Stimulated activated CD4-positive, alpha-beta T cell treated with anti-CD3 and anti-CD28 coated beads, Interleukin-1b, Interleukin-23, amount 100 ng/mL, for 4 hours (primary cell): ENCODE data around the gene PDYN.
A peak's percentile ranks its signal among the peaks of the same experiment; 100 is the strongest.
"Not testable (repeated sequence)": the region's sequence is repeated elsewhere in the genome, so short reads cannot be mapped to it uniquely, and the experiment has no call there.

ENCODE experiments used
- DNase-seq, 2 donors: peaks; one replicate each; pipeline ENCODE4 v3.0.0-alpha.2; 2020; ENCODE audit warnings: low read depth in 2 of 2

The PDYN gene

DNA sequence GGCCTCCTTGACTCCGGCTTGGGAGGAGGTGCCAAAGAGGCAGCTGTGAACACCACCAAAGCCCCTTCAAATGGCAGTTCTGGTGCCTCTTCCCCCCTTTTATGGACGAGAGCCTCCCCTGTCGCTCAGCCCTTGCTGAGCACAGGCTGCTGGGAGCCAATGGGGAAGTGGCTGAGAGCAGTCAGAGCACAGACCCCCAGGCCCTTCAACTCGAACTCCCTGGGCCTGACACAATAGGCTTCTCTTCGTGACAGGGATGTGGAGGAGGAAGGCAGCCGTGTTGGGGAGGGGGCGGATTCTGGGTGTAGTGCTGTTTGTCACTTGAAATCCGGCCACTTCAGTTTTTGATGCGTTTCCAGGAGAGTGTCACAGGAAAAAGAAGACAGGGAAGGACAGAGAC is at the start of gene PDYN:
TSS of gene PDYN (minus strand) at position 73 of the 400 bp plus-strand sequence. CDS start 10,974 bp downstream, outside the sequence.
- DNase-seq, result no peak

DNA sequence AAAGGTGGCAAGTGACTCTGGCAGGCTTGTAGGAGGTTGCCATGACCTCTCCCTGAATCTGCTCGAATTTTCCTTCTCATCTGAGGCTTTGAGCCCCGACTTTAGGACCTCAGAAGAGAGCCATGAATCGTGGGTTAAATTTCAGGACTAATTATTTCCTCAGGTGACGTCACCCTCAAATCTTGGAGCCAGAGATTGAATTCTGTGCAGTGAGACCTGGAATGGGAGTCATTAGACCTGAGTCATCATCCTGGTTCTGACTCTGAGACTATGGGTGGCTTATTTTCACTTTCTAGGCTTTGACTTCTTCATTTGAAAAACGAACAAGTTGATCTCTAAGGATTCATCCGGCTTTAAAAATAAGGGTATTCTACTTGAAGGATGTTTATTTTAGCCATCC is 48.5 kb upstream of the PDYN start:
- DNase-seq, result no peak

DNA sequence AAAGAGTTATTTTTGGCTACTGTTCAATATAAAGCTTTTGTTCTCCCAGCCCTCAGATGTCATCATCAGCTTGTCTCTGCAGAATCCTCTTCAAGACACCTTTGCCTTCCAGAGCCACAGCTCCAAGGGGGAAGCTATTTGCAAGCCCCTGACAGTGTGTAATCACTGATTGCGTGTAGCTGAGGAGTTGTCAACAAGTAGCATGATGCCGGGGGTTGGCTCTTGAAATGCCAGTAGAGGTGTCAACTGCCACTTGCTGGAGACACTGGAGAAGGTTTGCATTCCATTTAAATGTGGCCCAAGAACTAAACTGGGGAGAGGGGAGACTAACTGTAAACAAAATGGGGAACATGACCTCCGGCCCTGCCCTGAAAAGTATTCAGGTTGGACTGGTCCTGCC is 44.3 kb upstream of the PDYN start:
- no peak for DNase-seq

DNA sequence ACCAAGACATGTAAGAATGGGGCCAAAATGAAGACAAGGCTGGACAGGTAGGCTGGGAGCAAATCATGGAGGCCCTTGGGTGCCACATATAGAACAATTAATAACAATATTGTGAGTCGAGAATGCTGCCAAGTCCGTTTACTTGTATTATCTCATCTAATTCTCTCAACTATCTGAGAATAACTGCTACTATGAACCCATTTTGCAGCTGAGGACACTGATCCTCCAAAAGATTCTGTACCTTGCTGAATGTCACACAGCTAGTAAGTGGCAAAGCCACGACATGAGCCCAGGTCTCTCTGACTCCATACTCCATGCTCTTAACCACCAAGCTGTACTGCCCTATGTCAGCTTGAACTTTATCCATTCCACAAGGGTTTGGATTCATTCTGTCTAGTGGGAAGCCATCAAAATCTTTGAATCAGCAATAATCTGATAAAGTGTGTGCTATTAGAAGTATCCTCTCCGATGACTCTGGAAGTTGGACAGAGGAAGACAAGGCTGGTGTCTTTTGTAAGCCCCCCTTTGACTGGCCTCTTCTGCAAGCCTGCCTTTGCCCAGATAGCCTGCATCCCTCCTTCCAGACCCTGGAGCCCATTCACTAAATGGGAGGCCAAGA is 43.5 kb upstream of the PDYN start:
- no peak for DNase-seq

DNA sequence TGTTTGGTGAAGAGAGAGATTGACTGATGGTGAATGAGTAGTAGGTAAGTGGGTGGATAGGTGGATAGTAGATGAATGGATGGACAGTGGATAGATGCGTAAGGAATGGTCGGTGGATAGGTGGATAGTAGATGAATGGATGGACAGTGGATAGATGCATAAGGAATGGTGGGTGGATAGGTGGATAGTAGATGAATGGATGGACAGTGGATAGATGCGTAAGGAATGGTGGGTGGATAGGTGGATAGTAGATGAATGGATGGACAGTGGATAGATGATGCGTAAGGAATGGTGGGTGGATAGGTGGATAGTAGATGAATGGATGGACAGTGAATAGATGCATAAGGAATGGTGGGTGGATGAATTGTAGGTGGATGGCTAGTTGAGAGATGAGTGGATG is 42.5 kb upstream of the PDYN start:
- DNase-seq, result not testable (repeated sequence)

DNA sequence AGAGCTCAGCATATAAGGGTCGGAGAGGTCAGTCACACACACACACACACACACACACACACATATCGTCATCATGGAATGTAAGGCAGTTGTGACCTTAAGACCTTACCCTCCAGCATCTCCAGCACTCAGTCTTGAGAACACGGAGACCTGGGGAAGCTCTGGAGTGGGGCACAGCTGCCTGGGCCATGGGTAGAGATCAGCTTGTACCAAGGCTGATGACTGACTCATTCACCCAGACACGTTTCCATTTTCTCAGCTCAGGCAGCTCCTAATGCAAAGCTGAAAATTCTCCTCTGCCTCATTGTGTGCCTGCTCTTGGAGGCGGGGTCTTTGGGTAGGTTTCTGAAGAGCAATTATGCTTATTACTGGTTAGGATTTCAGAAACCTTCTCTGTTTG is 38.3 kb upstream of the PDYN start:
- DNase-seq, result no peak

DNA sequence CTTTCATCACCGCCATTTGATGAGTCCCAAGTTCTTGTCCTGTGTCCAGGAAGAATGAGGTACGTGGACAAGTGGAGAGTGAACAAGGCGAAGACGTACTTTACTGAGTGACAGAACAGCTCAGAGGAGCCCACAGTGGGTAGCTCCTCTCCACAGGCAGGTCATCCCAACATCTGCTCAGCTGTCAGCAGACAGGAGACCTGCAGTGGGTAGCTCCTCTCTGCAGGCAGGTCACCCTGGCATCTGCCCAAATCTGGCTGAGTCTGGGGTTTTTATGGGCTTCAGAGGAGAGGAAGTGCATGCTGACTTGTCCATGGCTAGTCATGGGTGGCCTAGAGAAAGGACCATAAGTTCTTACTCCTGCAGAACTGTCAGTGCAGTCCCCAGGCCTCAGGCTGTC is 32.7 kb upstream of the PDYN start:
- no peak for DNase-seq

DNA sequence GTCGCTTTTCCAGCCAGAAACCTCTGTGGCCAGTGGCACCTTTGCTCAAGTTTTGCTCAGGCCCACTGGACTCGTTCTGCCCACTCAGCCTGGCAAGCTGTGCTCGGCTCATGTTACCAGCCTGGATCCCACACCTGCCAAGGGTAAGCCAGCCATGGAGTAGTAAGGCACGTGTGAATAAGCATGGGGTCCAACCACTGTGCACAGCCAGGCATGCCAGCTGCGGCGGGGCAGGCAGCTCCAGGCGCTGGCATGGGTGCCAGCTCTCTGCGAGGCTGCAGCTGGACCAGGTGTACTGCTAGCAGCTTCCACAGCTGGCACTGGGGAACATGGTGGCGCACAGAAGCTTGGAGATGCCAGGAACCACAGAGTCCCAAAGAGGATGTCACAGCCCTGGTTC is 32.1 kb upstream of the PDYN start:
- no peak for DNase-seq

DNA sequence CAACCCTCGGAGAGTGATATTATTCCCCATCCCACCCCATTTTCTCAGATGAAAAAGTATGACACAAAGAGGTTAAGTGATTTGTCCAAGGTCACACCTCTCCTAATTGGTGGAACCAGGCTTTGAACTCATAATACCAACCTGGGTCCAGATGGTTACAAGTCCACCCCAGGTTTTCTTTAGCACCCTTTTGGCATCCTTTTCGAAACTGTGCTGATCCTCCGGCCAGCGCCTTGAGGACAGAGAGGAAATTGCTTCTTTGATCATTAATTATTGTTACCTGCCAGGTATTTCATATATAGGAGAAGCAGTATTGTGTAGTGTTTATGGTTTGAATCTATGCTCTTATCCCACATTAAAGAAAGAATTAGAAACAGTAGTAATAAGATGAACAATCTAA is 29.3 kb upstream of the PDYN start:
- DNase-seq, result no peak

DNA sequence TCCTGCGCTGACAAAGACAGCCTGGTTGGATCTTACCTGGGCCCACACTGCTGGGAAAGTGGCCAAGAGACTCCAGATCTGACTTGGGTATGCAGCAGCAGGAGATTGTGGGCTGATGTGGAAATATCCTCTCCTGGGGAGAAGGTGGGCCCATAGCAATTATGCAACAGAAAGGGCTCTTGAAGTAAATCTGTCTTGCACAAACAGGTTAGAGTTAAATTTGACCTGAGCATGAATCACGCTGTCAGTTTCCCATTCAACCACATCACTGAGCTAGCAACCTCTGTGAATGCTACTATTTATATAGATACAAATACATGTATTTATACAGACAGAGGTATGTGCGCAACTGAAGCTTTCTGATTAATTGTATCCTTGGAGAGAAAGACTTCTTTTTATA is 28.3 kb upstream of the PDYN start:
- no peak for DNase-seq

DNA sequence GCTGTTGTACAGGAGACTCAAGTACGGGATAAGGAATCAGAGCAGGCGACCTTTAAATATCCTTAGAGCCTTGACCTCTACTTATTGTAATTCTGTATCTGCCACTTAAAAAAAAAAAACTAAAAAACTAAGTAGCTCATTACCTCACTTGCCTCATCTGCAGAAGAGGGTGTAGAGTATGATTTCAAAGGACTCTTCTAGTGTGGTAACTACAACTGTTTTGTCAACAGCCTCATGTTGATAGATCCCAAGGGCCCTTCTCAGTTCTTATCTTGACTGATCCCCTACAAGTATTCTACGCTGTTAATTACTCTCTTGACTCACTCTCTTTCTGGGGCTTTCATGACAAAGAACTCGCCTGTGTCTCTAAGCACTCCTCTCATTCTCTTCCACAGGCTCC is 16.7 kb upstream of the PDYN start:
- no peak for DNase-seq

DNA sequence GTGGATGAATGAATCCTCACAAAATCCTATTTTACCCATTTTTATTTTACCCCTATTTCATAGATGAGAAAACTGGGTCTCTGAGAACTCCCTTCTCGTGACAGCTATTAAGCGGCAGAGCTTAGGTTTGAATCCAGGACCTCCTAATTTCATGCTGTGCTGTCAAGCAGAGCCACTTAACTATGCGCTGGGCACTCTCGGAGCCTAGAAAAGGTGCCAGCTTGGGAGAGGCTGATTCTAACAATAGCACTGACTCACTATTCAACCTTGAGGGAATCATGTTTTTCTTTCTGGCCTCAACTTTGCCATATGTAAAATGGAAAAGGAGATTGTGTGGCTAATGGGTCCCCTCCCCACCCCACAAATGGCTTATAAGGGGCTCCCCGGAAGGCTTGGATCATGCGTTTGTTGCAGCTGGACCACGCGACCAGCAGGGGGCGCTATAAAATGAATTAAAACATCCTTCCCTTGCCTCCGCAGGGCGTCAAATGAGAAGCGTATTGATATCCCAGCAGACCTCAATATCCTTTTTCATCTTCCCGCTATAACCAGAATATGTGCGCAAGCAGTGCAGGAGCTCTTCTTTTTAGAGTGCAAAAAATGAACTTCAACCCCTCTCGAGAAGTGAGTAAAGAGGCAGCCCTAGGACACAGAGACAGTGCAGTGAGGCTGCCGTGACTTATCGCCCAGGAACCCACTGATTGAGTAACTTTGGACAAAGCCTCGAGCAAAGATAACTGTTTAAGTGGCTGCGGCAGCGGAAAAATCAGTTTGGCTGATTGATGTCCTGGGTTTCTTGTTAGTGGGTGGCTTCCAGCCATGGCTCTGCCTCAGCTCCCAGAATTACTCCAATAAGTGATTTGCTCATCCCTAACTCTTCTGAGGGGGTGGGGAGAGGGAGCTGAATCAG is 12.8 kb upstream of the PDYN start:
- DNase-seq, result peak; percentile 4 to 12

DNA sequence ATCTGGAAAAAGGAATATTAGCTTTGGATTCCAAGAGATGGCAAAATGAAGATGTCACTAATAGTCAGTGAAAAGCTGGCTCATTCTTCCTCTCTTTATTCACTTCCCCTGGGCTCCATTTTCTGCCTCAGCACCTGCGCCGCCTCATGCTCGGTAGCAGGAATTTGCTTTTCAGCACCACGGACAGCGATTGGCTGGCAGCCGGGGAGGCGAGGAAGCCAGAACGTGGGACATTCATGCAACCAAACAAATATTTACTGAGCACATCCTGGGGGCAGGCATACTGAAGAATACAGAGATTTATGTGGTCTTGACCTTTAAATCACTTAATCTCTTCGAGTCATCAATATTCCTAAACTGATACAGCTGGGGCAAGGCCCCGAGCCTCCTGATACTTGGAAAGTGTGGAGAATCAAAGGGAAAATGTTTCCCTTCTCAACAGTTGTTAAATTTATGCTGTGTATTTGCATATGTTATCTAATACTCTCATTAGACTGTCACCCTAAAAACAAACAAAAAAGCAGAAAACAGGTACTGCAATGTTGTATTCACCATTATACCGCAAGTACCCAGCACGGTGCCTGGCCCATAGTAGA is 12.1 kb upstream of the PDYN start:
- peak; percentile 33 to 46 for DNase-seq

DNA sequence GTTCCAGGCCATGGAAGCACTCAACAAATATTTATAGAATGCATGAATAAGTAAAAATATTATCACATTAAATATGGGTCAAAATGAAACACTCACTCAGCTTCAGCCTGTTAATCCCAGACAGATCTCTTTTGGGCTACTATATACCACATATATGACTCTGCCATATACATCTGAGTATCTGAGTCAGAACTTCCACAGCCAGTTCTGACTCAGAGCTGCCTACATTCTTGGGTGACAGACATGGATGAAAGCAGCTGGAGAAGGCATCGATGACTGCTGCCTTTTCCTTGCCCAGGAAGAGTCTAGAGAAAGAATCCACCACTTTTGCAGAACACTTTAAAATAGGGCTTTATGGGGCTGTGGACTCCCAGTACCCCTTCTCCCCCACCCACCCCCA is 11.5 kb upstream of the PDYN start:
- no peak for DNase-seq

DNA sequence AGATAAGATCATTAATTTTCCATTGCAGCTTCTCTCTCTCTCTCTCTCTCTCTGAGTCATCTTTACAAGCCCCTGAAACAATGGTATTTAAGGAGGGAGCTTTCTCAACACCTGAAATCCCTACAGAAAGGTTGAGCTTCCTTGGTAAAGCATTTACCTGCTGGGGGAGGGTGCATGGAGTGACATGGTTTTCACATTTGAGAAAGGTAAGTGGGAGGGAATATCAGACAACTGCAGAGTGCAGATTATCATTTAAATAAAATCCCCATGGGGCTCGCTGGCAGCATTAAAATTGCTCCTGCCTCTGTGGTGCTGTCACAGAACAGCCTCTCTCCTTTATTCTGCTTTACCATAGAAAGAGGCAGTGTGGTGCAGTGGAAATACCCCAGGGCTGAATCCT is 10.3 kb upstream of the PDYN start:
- DNase-seq, result no peak

DNA sequence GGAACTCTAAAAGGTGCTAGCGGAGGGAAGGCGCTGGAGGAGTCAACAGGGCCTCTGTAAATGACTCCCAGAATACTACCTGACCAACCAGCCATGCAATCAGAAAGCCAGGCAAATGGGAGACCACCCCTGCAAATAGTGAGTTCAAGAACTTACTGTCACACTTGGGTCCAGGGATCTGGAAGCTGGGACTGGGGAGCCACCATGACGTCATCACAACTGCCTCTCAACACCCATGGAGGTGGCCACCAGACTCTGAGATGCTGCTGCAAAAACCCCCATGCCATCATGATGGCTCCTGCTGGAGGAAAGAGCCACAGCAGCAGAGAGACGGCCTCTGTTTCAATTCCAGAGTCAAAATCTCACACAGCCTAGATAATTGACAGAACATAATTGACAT is 8.5 kb upstream of the PDYN start:
- DNase-seq, result no peak

DNA sequence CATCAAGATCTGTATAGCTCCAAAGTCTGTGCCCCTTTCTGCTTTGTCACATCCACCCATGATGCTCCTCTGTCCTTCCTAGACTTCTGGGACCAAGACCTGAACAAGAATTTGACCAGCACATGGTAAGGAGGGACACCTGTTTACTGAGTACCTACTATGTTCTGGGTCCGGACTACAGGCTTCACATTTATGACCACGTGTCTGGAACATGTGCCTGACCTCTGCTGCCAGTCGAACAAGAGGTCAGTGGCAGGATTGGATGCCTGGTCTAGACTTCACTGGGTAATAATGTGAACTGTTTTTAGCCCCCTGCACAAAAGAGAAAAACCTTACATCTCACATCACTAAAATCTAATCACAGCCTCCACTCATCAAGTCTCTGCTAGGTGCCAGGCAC is 7.3 kb upstream of the PDYN start:
- DNase-seq, result no peak

DNA sequence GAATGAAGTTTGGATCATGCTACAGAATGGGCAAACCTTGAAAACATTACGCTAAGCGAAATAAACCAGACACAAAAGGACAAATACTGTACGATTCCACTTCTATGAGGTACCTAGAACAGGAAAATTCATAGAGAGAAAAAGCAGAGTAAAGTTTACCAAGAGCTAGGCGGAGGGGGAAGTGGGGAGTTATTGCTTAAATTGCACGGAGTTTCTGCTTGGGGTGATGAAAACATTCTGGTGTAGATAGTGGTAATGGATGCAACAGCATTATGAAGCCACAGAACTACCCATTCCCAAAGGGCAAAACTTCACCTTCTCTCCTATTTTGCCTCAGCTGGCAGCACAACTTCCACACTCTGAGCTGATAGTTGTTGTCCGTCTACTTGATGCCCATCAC is 6.4 kb upstream of the PDYN start:
- no peak for DNase-seq

DNA sequence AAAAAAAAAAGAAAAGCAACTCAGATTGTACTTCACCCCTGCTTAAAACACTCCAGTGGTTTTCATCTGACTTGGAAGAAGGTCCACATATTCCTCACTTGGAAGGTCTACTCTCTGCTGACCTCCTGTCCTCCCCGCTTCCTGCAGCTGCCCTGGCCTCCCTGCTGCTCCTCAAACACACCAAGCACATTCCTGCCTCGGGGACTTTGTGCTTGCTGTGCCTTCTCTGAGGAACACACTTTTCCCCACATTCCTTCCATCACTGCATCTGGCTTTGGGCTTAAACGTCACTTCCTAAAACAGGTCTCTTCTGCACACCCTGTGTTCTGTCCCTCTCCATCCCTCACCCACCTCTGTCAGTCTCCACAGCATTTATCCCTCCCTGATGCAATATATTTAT is 4.9 kb upstream of the PDYN start:
- no peak for DNase-seq

DNA sequence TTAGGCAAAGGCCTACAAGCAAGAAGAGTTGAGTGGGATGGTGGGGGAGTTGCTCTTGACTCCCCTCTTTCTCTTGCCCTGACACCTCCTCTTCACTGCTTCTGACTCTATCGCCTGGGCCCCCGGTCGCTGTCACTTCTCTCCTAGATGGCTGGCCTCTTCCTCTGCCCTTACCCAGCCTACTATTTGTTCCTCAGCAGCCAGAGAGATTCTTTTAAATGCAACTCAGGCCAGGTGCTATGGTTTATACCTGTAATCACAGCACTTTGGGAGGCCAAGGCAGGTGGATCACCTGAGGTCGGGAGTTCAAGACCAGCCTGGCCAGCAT is 4.3 kb upstream of the PDYN start:
- DNase-seq, result no peak

DNA sequence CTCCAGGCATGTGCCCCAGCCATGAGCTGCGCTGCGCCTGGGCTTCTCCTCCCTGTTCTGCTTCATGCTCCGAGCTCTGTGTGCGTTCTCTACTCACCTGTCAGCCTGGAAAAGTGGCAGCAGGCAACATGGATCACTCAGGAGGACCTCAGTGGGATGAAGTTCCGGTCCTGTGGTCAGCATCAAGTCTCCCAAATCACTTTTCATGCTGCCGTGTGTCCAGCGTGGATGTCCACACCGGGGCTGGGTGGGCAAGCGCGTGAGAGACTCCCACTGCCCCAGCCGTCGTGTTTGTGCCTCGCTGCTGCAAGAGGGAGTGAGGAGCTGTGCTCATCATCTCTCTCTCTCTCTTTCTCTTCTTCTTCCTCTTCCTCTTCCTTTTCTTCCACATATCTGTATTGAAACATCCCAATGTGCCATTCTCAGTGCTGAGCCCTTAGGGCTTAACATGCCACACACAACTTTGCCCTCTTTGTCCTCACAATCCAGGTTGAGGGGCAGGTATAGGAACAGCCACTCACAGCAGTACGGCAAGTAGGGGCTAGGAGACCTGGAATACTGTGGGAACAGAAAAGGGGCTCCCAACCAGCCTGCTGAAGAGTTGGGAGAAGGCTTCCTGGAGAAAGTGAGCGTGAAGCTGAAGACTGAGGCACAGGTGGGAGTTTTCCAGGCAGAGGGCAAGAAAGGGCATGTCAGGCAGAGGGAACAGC is 3.8 kb upstream of the PDYN start:
- DNase-seq, result no peak

DNA sequence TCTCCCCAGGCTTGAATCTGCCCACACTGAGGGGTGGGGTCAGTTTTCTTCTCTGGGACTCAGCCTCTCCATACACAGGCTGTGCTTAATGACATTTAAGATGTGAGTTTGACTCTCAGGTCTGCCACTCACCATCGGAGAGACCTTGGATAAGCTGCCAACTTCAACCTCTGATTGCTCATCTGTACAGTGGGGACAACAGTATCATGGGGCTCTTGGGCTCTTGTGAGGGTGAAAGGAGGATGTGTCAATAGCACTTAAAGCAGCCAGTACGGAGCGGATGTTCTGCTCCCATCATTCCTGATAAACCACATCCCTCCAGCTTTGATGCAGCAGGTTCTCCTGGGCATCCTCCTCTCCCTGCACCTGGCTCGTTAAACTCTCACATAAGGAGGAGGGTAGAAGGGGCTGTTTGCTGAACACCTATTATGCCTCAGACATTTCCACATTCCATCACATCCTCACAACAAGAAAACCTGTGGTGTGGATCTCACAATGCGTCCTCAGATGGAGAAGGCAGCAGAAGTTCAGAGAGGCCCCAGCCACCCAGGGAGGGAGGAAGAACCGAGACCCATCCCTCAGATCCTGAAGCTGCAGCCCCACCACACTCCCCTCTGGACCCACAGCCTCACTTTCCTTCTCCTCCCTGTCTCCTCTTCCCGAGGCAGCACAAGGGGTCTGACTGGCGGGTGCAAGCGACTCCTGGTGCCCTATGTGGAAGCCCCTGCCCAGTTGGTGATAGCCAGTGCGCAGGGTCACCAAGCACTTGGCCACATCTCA is 1.9 kb upstream of the PDYN start:
- DNase-seq, result no peak
